Measurements from ENCODE around the gene NLK.
"Not testable (repeated sequence)": the region's sequence is repeated elsewhere in the genome, so short reads cannot be mapped to it uniquely, and the experiment has no call there.

Gene NLK

DNA sequence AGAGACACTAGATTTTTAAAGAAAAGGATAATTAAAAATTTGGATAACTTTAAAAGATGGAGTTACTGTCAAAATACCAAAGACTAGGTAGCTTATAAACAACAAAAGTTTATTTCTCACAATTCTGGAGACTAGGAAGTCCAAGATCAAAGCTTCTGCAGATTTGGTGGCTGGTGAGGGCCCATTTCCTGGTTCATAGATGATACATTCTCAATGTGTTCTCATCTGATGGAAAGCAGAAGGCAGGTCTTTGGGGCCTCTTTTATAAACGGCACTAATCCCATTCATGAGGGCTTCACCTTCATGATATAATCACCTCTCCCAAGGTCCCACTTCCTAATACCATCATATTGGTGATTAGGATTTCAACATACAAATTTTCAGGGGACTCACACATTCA, 33.7 kb downstream of the NLK start:
- ChIA-PET CTCF (interaction anchor here (0.6 kb wide), 1 partner anchor 25 kb away, joined by 5 read pairs; no protein-coding TSS in a partner anchor), POLR2A (ENCODE audit: low non-redundant PET) (no interaction called here)
- TF ChIP-seq, protein P1, sequence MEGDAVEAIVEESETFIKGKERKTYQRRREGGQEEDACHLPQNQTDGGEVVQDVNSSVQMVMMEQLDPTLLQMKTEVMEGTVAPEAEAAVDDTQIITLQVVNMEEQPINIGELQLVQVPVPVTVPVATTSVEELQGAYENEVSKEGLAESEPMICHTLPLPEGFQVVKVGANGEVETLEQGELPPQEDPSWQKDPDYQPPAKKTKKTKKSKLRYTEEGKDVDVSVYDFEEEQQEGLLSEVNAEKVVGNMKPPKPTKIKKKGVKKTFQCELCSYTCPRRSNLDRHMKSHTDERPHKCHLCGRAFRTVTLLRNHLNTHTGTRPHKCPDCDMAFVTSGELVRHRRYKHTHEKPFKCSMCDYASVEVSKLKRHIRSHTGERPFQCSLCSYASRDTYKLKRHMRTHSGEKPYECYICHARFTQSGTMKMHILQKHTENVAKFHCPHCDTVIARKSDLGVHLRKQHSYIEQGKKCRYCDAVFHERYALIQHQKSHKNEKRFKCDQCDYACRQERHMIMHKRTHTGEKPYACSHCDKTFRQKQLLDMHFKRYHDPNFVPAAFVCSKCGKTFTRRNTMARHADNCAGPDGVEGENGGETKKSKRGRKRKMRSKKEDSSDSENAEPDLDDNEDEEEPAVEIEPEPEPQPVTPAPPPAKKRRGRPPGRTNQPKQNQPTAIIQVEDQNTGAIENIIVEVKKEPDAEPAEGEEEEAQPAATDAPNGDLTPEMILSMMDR (conservative IDR thresholded peaks at IDR 0.05; ENCODE audit: low read depth): no peak
- no peak overlapping the region for H3K27ac ChIP-seq
- DNase-seq (ENCODE audit: low spot score): no peak

DNA sequence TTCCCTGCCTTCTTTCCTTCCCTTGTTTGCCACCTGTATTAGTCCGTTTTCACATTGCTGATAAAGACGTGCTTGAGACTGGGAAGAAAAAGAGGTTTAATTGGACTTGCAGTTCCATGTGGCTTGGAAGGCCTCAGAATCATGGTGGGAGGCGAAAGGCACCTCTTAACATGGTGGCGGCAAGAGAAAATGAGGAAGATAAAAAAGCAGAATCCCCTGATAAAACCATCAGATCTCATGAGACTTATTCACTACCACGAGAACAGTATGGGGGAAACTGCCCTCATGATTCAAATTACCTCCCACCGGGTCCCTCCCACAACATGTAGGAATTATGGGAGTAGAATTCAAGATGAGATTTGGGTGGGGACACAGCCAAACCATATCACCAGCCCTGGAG, 34.7 kb downstream of the NLK start:
- POLR2A ChIA-PET (ENCODE audit: low non-redundant PET); H3K27ac ChIP-seq; DNase-seq (ENCODE audit: low spot score); CTCF ChIA-PET: not testable (repeated sequence)

DNA sequence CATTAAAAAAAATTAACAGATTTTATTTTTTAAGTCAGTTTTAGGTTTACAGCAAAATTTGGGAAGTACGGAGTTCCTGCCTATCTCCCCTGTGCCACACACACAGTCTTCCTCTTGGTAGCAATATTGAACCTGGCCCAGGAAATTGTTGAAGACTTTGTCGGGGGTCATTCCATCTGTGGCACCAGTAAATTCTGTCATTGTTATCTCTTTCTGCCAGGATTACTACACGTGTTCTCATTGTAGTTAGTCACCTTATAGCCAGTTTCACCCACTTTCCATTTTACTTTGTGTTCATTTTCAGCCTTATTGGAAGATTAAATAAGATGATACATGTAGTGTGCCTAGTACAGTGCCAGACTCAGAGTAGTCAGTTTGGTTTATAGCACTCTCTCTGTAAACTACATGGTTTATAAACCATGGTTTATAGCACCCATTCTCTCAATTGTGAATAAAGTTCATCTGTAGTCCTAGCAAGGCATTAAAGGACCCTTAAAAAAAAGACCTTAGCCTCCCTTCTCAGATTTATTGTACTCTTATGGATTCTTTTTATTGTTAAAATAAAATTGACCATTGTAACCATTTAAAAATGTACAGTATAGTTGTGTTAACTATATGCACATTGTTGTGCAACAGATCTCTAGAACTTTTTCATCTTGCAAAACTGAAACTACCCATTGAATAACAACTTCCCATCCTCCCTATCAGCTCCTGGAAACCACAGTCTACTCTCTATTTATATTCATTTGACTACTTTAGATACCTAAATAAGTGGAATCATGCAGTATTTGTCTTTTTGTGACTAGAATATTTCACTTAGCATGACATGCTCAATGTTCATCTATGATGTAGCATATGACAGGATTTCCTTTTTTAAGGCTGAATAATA, 36.1 kb downstream of the NLK start:
- POLR2A ChIA-PET (ENCODE audit: low non-redundant PET): no interaction called here
- DNase-seq (ENCODE audit: low spot score): no peak
- H3K27ac ChIP-seq: no peak overlapping the region
- CTCF ChIA-PET: no interaction called here
- TF ChIP-seq, protein P1 (conservative IDR thresholded peaks at IDR 0.05; ENCODE audit: low read depth): no peak

DNA sequence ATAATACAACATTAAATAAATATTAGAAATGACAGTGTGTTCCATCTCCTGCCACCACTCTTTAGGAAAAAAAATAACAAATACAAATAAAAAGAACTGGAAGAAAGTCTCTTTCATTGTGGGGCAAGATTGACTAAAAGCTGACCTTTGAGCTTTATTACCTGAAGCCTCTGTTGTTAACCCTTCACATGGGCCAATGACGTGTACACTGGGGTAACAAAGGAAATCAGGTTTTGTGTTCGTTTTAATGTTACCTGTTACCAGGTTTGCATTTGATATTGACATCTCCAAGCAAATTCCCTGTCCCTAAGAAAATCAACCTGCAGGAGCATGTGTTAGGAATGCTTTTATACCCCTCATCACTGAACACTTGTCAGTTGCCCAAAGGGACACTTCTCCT, 39.0 kb downstream of the NLK start:
- ChIA-PET CTCF (no interaction called here), POLR2A (ENCODE audit: low non-redundant PET) (no interaction called here)
- DNase-seq (ENCODE audit: low spot score): no peak
- no peak overlapping the region for H3K27ac ChIP-seq
- TF ChIP-seq, protein P1 (conservative IDR thresholded peaks at IDR 0.05; ENCODE audit: low read depth): no peak

DNA sequence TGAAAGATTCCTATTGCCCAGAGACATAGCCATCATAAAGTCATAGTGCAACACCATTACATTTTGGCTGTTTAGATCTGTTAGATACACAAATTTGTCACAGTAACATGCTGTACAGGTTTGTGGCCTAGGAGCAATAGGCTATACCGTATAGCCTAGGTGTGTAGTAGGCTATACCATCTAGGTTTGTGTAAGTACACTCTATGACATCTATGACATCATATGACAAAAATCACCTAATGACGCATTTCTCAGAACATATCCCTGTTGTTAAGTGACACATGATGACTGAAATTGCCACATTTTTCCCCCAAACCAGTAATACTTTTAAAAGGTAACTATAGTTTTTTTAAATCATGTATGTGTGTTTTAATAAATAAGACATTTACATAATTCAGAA, 43.3 kb downstream of the NLK start:
- ChIA-PET POLR2A (ENCODE audit: low non-redundant PET) (no interaction called here), CTCF (no interaction called here)
- H3K27ac ChIP-seq: no peak overlapping the region
- no peak for DNase-seq (ENCODE audit: low spot score)
- TF ChIP-seq, protein P1 (conservative IDR thresholded peaks at IDR 0.05; ENCODE audit: low read depth): no peak

DNA sequence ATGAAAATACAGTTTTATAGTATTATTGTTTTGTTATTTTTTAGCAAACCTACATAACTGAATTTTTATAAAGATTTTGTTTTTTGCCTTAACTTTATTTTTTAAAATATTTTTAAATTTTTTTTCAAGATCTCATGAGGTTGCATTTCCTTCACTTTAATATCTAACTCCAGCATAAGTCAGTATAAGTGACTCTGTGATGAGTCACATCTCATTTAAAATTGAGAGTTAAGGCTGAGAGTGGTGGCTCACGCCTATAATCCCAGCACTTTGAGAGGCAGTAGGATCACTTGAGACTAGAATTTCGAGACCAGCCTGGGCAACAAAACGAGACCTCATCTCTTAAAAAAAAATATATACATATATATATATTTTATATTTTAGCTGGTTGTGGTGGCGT, 44.0 kb downstream of the NLK start:
- CTCF ChIA-PET: no interaction called here
- TF ChIP-seq, protein P1 (conservative IDR thresholded peaks at IDR 0.05; ENCODE audit: low read depth): no peak
- no peak for DNase-seq (ENCODE audit: low spot score)
- H3K27ac ChIP-seq: no peak overlapping the region
- POLR2A ChIA-PET (ENCODE audit: low non-redundant PET): no interaction called here

DNA sequence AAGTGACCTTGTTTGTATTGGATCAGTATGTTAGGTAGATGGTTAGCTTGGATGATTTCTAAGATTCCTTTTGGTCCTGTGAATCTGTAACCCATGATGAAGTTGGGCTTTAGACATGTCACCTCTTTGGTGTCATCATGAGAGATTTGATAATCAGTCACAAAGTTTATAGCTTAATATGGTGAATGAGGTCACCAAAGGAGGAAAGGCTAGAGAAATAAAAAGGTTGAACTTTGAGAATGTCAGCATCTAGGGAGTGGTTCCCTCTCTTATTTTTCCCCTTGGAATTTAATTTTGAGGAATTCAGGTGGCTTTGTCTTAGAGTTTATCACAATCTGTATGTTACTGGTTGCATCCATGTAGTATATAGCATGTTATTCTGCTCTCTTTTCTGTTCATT, 45.3 kb downstream of the NLK start:
- H3K27ac ChIP-seq: no peak overlapping the region
- CTCF ChIA-PET: no interaction called here
- no peak for DNase-seq (ENCODE audit: low spot score)
- POLR2A ChIA-PET (ENCODE audit: low non-redundant PET): no interaction called here
- TF ChIP-seq, protein P1 (conservative IDR thresholded peaks at IDR 0.05; ENCODE audit: low read depth): no peak
